ENCODE results near the gene KDM3B.
"Not testable (repeated sequence)": the region's sequence is repeated elsewhere in the genome, so short reads cannot be mapped to it uniquely, and the experiment has no call there.

The KDM3B gene

GRCh38 chr5:138352071-138352721 is at the start of gene KDM3B:
KDM3B (plus strand) TSS chr5:138352685; CDS start chr5:138352796, 111 bp downstream.
- DNase-seq: peak; percentile 42

- DNase-seq: no peak
These were observed 49.1 kb upstream of the KDM3B start for GRCh38 chr5:138303372-138303771.

GRCh38 chr5:138305797-138306196 is 46.7 kb upstream of the KDM3B start:
- no peak for DNase-seq

GRCh38 chr5:138315751-138316278 is 36.7 kb upstream of the KDM3B start:
- DNase-seq: no peak

GRCh38 chr5:138316355-138316754 is 36.1 kb upstream of the KDM3B start:
- no peak for DNase-seq

- DNase-seq: not testable (repeated sequence)
These were observed 34.3 kb upstream of the KDM3B start for GRCh38 chr5:138318211-138318610.

GRCh38 chr5:138330813-138331448 is 21.6 kb upstream of the KDM3B start:
- no peak for DNase-seq

- DNase-seq: peak; percentile 98
These were observed 20.8 kb upstream of the KDM3B start, which contains the start of gene CDC25C for GRCh38 chr5:138331449-138332368. CDC25C (minus strand) TSS chr5:138331804; CDS start chr5:138331180, 624 bp downstream.

GRCh38 chr5:138334867-138335447 is 17.5 kb upstream of the KDM3B start:
- no peak for DNase-seq

- DNase-seq: no peak
These were observed 15.4 kb upstream of the KDM3B start for GRCh38 chr5:138336952-138337684.

- peak; percentile 77 for DNase-seq
These were observed 14.6 kb upstream of the KDM3B start, which contains the start of gene FAM53C for GRCh38 chr5:138337685-138338410. FAM53C (plus strand) TSS chr5:138338266; CDS start chr5:138341336, 3,070 bp downstream.

- no peak for DNase-seq
These were observed 13.9 kb upstream of the KDM3B start for GRCh38 chr5:138338411-138339090.

GRCh38 chr5:138339091-138339456 is 13.4 kb upstream of the KDM3B start:
- DNase-seq: no peak

- DNase-seq: no peak
These were observed 13.0 kb upstream of the KDM3B start for GRCh38 chr5:138339464-138339863.

GRCh38 chr5:138340008-138340407 is 12.5 kb upstream of the KDM3B start:
- no peak for DNase-seq

- DNase-seq: no peak
These were observed 7.4 kb upstream of the KDM3B start for GRCh38 chr5:138344887-138345622.

- DNase-seq: no peak
These were observed 5.6 kb upstream of the KDM3B start for GRCh38 chr5:138346889-138347288.

- no peak for DNase-seq
These were observed 2.5 kb upstream of the KDM3B start for GRCh38 chr5:138349852-138350562.

GRCh38 chr5:138350563-138350890 is 2.0 kb upstream of the KDM3B start:
- DNase-seq: no peak

Data from NCI-H1048 (cell line).